ENCODE measurements around the gene DDIT3. TPM values are rescaled to one million over a fixed set of nuclear protein-coding genes. Genes with fewer than 3 reads are reported as not detected.

DDIT3 gene
- total and polyA plus RNA-seq, 2 of the 8 experiments (the other 6 are each of a cell fraction or from before 2014, with no cell fraction given), result 4.9 to 5.7 TPM

DNA sequence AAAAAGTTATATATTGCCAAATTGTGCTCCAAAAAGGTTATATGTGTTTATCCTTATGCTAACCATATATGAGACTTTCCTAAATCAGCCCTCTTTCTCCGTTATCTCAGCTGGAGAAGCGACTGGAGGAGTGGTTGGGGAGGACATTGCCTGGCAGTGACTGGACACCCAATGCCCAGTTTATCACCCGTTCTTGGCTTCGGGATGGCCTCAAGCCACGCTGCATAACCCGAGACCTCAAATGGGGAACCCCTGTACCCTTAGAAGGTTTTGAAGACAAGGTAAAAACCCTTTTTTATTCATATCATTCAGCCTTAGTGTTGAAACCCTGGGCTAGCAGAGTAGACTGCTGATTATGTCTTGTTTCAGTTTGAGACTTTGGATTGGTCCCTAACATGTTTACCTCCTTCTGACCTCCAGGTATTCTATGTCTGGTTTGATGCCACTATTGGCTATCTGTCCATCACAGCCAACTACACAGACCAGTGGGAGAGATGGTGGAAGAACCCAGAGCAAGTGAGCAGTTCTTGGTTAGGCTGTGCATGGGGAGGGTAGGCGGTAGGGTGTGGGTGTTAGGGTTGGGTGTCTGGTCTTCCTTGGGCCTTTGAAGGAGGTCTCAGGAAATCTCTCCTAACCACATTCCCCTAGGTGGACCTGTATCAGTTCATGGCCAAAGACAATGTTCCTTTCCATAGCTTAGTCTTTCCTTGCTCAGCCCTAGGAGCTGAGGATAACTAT lies 8.6 kb downstream of the DDIT3 start:
- Histone ChIP-seq H3K36me3 (ENCODE audit: control insufficient read depth in 2 of 4, insufficient read depth in 4 of 4, low read length in 3 of 4) (peaks cover 48 to 84% (median 69%) of the 10 kb centered on the region in 4 experiments), H3K79me2 (ENCODE audit: control insufficient read depth in 1 of 2, insufficient read depth in 2 of 2, low read length in 2 of 2) (no peaks in the 10 kb centered on the region), H2BK120ac (replicated peaks; ENCODE audit: low read depth, low read length) (no peak overlapping the region), H2AFZ (ENCODE audit: low read length) (no peak overlapping the region), H2BK12ac (ENCODE audit: low read depth, low read length) (no peak overlapping the region), H3K4ac (replicated peaks; ENCODE audit: insufficient read length, low read depth, low read length) (no peak overlapping the region), H2AK5ac (ENCODE audit: low read depth, low read length) (no peak overlapping the region), H3K23me2 (ENCODE audit: low read depth, low read length) (no peaks in the 10 kb centered on the region), H3K4me3 (ENCODE audit: extremely low read depth in 1 of 4, insufficient read depth in 2 of 4, low read depth in 3 of 4, low read length in 4 of 4) (no peak overlapping the region), H3K27ac (ENCODE audit: low read depth, low read length) (no peak overlapping the region), H3K56ac (replicated peaks; ENCODE audit: insufficient read length, low read depth, low read length) (no peak overlapping the region), H3K79me1 (ENCODE audit: low read depth, low read length) (no peaks in the 10 kb centered on the region; the same call in 1 of the 2 replicates), H3K4me1 (replicated peaks in 1 of 4; ENCODE audit: control insufficient read depth in 3 of 4, insufficient read depth in 4 of 4, low read length in 3 of 4) (no peaks in the 10 kb centered on the region), H3K18ac (ENCODE audit: extremely low read depth, low read length) (no peak overlapping the region), H3K9ac (replicated peaks in 1 of 4; ENCODE audit: extremely low read depth in 1 of 4, low read depth in 3 of 4, low read length in 3 of 4) (no peak overlapping the region), H3K23ac (ENCODE audit: insufficient read length) (no peak overlapping the region), H3K4me2 (ENCODE audit: insufficient read depth in 1 of 2, low read depth in 2 of 2, low read length in 2 of 2) (no peak overlapping the region), H3K14ac (ENCODE audit: insufficient read length) (no peak overlapping the region), H2BK20ac (ENCODE audit: low read length) (no peak overlapping the region), H3K27me3 (replicated peaks in 1 of 4; ENCODE audit: control insufficient read depth in 3 of 4, extremely low read depth in 1 of 4, insufficient read depth in 3 of 4, low read length in 3 of 4) (no peaks in the 10 kb centered on the region), H2BK5ac (ENCODE audit: low read depth, low read length) (no peak overlapping the region), H4K5ac (ENCODE audit: insufficient read length, low read depth, low read length) (no peak overlapping the region), H4K91ac (replicated peaks; ENCODE audit: insufficient read length, low read length) (no peak overlapping the region), H3K9me3 (ENCODE audit: insufficient read depth in 2 of 2, low read depth in 1 of 2, low read length in 1 of 2) (no peaks in the 10 kb centered on the region; a peak in 1 of 4 replicates), H4K8ac (ENCODE audit: extremely low read depth, insufficient read depth, low read length) (no peak overlapping the region), H2BK15ac (ENCODE audit: low read length) (no peak overlapping the region), H4K20me1 (replicated peaks in 1 of 2; ENCODE audit: control insufficient read depth in 1 of 2, insufficient read depth in 2 of 2, low read length in 2 of 2) (peaks cover 2 to 9% of the 10 kb centered on the region in 2 experiments)
- 92% methylated on average over 7 of the region's 7 CpGs; no CpG with 5 or more reads in 1 of the 2 experiments for WGBS, 2 experiments (ENCODE audit: extremely low coverage in 1 of 2, insufficient coverage in 1 of 2, insufficient read length in 1 of 2, insufficient replicate concordance in 2 of 2, low coverage in 1 of 2, low lambda C conversion rate in 2 of 2, missing lambda C conversion rate in 1 of 2)
- CTCF ChIA-PET (ENCODE audit: partially characterized antibody), result interaction anchor here (0.7 to 1.6 kb wide), 6 partner anchors 19 to 1764 kb away, joined by 3 to 4 read pairs (median 3); partner anchors contain the start of gene INHBE
- DNase-seq (ENCODE audit: low read depth in 1 of 2, low spot score in 2 of 2) (no peak), FAIRE-seq (no peak)
- POLR2A ChIA-PET (ENCODE audit: partially characterized antibody), result interaction anchor here (0.6 to 3.9 kb wide), 6 partner anchors 8 to 366 kb away, joined by 3 to 60 read pairs (median 6); partner anchors contain the start of genes DDIT3 and MBD6
- no peak for TF ChIP-seq FOSL1 (IDR thresholded peaks at IDR 0.05; ENCODE audit: insufficient read depth, low read depth, low read length)
- no peak for TF ChIP-seq CHD1 (IDR thresholded peaks at IDR 0.05; ENCODE audit: low read depth, low read length)
- TF ChIP-seq, protein P1, sequence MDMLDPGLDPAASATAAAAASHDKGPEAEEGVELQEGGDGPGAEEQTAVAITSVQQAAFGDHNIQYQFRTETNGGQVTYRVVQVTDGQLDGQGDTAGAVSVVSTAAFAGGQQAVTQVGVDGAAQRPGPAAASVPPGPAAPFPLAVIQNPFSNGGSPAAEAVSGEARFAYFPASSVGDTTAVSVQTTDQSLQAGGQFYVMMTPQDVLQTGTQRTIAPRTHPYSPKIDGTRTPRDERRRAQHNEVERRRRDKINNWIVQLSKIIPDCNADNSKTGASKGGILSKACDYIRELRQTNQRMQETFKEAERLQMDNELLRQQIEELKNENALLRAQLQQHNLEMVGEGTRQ (IDR thresholded peaks at IDR 0.05; ENCODE audit: low read length), result no peak
- no peak for TF ChIP-seq ZNF274 (IDR thresholded peaks at IDR 0.05; ENCODE audit: borderline replicate concordance, extremely low read depth, low read length)
- TF ChIP-seq CTBP2 (IDR thresholded peaks at IDR 0.05; ENCODE audit: borderline replicate concordance, insufficient read depth, insufficient read length, low read length), result no peak
- no peak for TF ChIP-seq POU5F1 (IDR thresholded peaks at IDR 0.05; ENCODE audit: low read depth, low read length)
- no peak for TF ChIP-seq CHD2 (IDR thresholded peaks at IDR 0.05; ENCODE audit: low read length)
- TF ChIP-seq TCF12 (IDR thresholded peaks at IDR 0.05; ENCODE audit: low read depth, low read length), result no peak
- no peak for TF ChIP-seq EP300 (IDR thresholded peaks at IDR 0.05; ENCODE audit: borderline replicate concordance in 1 of 2, low read depth in 2 of 2, low read length in 2 of 2)
- TF ChIP-seq GABPA (IDR thresholded peaks at IDR 0.05; ENCODE audit: borderline replicate concordance, insufficient read depth, low read length), result no peak
- TF ChIP-seq TEAD4 (IDR thresholded peaks at IDR 0.05; ENCODE audit: low read depth, low read length), result no peak

Measured in H1 (cell line).